Fibroblast of lung (primary cell): ENCODE data around the gene PAN2. TPM values are rescaled to one million over a fixed set of nuclear protein-coding genes. Genes with fewer than 3 reads are reported as not detected.
"Not testable (repeated sequence)": the region's sequence is repeated elsewhere in the genome, so short reads cannot be mapped to it uniquely, and the experiment has no call there.

Experiments used
- DNase-seq, 2 donors: peaks; one replicate each; pipeline versions ENCODE4 v3.0.0 to v3.0.0-alpha.2; 2010; ENCODE audit warnings: low read depth in 2 of 2
- H2AFZ ChIP-seq: 2 replicates; pipeline ENCODE4 v1.5.1; 2012; ENCODE audit warnings: low read length, control low read depth, inconsistent platforms
- H3K27ac ChIP-seq: 2 replicates; pipeline ENCODE4 v1.5.1; 2011; ENCODE audit warnings: low read length, control low read depth; ENCODE audit not compliant: insufficient read depth
- H3K27me3 ChIP-seq: 2 replicates; pipeline ENCODE4 v1.5.1; 2011; ENCODE audit warnings: mild to moderate bottlenecking, low read length; ENCODE audit not compliant: control insufficient read depth, insufficient read depth
- H3K36me3 ChIP-seq: 2 replicates; pipeline ENCODE4 v1.5.1; 2011; ENCODE audit warnings: low read length; ENCODE audit not compliant: control insufficient read depth, insufficient read depth
- H3K4me1 ChIP-seq: 2 replicates; pipeline ENCODE4 v1.5.1; 2011; ENCODE audit warnings: low read length; ENCODE audit not compliant: control insufficient read depth, insufficient read depth; ENCODE audit errors: extremely low read depth
- H3K4me2 ChIP-seq: 2 replicates; pipeline ENCODE4 v1.5.1; 2011; ENCODE audit warnings: low read length, control low read depth; ENCODE audit not compliant: insufficient read depth; ENCODE audit errors: extremely low read depth
- H3K4me3 ChIP-seq, 4 experiments: fragments of 200-600 bp in 1 of 4; sonication (generic) in 1 of 4; replicated peaks in 1 of 4; 2 replicates each; pipeline ENCODE4 v1.5.1; 2011 to 2016; ENCODE audit warnings: low read length in 4 of 4, low read depth in 3 of 4, mild to moderate bottlenecking in 3 of 4, control low read depth in 2 of 4, inconsistent platforms in 1 of 4, mixed read lengths in 1 of 4; ENCODE audit not compliant: insufficient read depth in 1 of 4; ENCODE audit errors: control extremely low read depth in 1 of 4
- H3K79me2 ChIP-seq: 2 replicates; pipeline ENCODE4 v1.5.1; 2012; ENCODE audit warnings: mild to moderate bottlenecking, low read length, inconsistent platforms; ENCODE audit not compliant: control insufficient read depth, insufficient read depth
- H3K9ac ChIP-seq: 2 replicates; pipeline ENCODE4 v1.5.1; 2011; ENCODE audit warnings: mild to moderate bottlenecking, low read length, control low read depth; ENCODE audit not compliant: insufficient read depth
- H3K9me3 ChIP-seq: 2 replicates; pipeline ENCODE4 v1.5.1; 2012; ENCODE audit warnings: low read depth, low read length; ENCODE audit not compliant: control insufficient read depth, insufficient read depth
- H4K20me1 ChIP-seq: 2 replicates; pipeline ENCODE4 v1.5.1; 2011; ENCODE audit warnings: low read length; ENCODE audit not compliant: control insufficient read depth, insufficient read depth; ENCODE audit errors: extremely low read depth
- CTCF ChIP-seq, 2 donors: IDR thresholded peaks in 1 of 2; conservative IDR thresholded peaks in 1 of 2; 1 replicate in 1 of 2; 2 replicates in 1 of 2; pipeline ENCODE4 v1.5.1; 2011 to 2012; ENCODE audit warnings: low read length in 2 of 2, control low read depth in 1 of 2, inconsistent platforms in 1 of 2, low read depth in 1 of 2, mild to moderate bottlenecking in 1 of 2
- EZH2 ChIP-seq: IDR thresholded peaks from 2 replicates; pipeline ENCODE4 v1.5.1; 2012; ENCODE audit warnings: low read length, control low read depth, mild to moderate bottlenecking; ENCODE audit errors: missing control alignments
- polyA plus RNA-seq, 2 donors: library from polyadenylated mRNA; depleted of rRNA in 1 of 2; stranded (reverse) in 1 of 2; unstranded in 1 of 2; fragments of >200 nt; gene quantifications; 2 replicates each; pipeline ENCODE4 v1.2.1, GENCODE V29; 2011 to 2012; ENCODE audit warnings: missing spikeins in 1 of 2
- total RNA-seq: library from RNA; depleted of rRNA; stranded (reverse); fragments of >200 nt; gene quantifications from 2 replicates; pipeline ENCODE4 v1.2.1, GENCODE V29; 2014

PAN2 gene
- total and polyA plus RNA-seq, 2 donors (not counting 1 experiment from before 2014, with no cell fraction given): 17.3 to 25.9 TPM

- H3K4me3 ChIP-seq: no peak within 1 kb of the TSS
- peaks cover 4% of the 10 kb centered on the region for H3K4me1 ChIP-seq
- H3K9me3 ChIP-seq: no peaks in the 10 kb centered on the region
- H2AFZ ChIP-seq: no peak within 1 kb of the TSS
- TF ChIP-seq EZH2: no peak
- no peak for TF ChIP-seq CTCF (conservative IDR thresholded peaks at IDR 0.05 in 1 of 2, IDR thresholded peaks at IDR 0.05 in 1 of 2; ENCODE audit: low read depth in 1 of 2, low read length in 2 of 2)
- no peaks in the 10 kb centered on the region for H4K20me1 ChIP-seq
- H3K36me3 ChIP-seq: peaks cover 7% of the 10 kb centered on the region
- no peak within 1 kb of the TSS for H3K27ac ChIP-seq
- no peak within 1 kb of the TSS for H3K9ac ChIP-seq
- no peaks in the 10 kb centered on the region for H3K27me3 ChIP-seq
- DNase-seq: peak in 1 of 2 donors; percentile 69
- H3K4me2 ChIP-seq: no peak within 1 kb of the TSS
- no peaks in the 10 kb centered on the region for H3K79me2 ChIP-seq
Measured at GRCh38 chr12:56338308-56339157, 4.7 kb upstream of the PAN2 start, which contains the start of gene IL23A. IL23A (plus strand) TSS chr12:56338884; CDS start chr12:56339045, 161 bp downstream.

DNA sequence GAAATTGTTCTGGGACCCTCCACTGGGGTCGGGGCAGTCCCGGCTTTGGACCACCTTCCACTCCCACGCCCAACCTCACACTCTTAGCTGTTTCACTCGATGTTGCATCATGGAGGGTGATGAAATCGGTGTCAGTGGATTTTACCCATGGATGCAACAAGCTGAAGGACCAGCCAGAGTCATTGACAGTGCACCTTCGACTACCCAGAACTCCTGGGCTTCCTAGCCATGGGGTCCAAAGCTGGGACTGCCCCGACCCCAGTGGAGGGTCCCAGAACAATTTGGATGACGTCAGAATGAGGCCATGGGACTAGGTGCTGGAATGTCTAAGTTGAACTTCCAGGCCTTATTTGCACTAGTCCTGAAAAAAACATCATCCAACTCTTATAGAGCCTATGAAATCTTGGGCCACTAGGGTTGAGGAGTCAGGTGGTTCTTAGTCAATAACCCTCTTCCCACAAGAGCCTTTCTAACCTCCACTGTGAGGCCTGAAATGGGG, 4.0 kb upstream of the PAN2 start:
- Histone ChIP-seq H3K4me1 (peaks cover 9% of the 10 kb centered on the region), H4K20me1 (no peaks in the 10 kb centered on the region), H2AFZ (no peak overlapping the region), H3K27ac (no peak overlapping the region), H3K9me3 (no peaks in the 10 kb centered on the region), H3K27me3 (no peaks in the 10 kb centered on the region), H3K9ac (no peak overlapping the region), H3K79me2 (no peaks in the 10 kb centered on the region), H3K4me2 (no peak overlapping the region), H3K36me3 (peaks cover 3% of the 10 kb centered on the region), H3K4me3 (no peak overlapping the region)
- no peak for DNase-seq
- TF ChIP-seq CTCF (conservative IDR thresholded peaks at IDR 0.05 in 1 of 2, IDR thresholded peaks at IDR 0.05 in 1 of 2; ENCODE audit: low read depth in 1 of 2, low read length in 2 of 2) (no peak), EZH2 (no peak)

DNA sequence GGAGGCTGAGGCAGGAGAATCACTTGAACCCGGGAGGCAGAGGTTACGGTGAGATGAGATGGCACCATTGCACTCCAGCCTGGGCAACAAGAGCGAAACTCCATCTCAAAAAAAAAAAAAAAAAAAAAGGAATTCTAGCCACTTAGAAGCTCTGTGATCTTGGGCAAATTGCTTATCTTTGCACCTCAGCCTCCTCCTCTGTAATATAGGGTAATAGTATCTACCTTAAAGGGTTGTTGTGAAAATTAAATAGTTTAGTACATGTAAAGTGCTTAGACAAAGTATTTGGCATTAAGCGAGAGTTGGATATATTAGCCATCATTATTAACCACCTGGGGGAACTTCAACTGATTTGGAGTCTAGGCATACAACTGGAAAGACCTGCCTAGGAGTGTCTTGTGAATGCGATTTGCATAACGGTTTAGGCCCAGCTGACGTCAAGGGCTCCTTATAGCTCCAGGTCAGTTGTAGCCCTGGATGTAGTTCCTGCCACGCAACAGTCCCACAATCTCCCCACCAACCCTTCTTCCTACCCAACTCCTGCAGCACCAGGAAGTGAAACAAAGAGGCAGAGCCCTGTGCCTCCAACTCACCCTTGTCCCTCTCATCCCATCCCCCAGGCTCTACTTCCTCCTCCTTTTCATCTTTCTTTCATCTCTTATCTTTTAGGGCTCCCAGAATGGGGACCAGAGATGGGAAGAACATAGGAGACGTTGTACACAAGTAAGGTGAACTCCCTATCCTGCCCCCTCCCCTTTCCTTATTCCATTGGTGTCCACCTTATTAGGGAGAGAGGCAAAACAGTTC, 2.8 kb upstream of the PAN2 start:
- DNase-seq: no peak
- Histone ChIP-seq H3K36me3 (no peaks in the 10 kb centered on the region), H3K4me3 (no peak overlapping the region), H4K20me1 (no peaks in the 10 kb centered on the region), H2AFZ (no peak overlapping the region), H3K27ac (no peak overlapping the region), H3K79me2 (no peaks in the 10 kb centered on the region), H3K4me1 (peaks cover 10% of the 10 kb centered on the region), H3K9me3 (no peaks in the 10 kb centered on the region), H3K4me2 (no peak overlapping the region), H3K9ac (no peak overlapping the region), H3K27me3 (no peaks in the 10 kb centered on the region)
- TF ChIP-seq CTCF (conservative IDR thresholded peaks at IDR 0.05 in 1 of 2, IDR thresholded peaks at IDR 0.05 in 1 of 2; ENCODE audit: low read depth in 1 of 2, low read length in 2 of 2) (no peak), EZH2 (no peak)

DNA sequence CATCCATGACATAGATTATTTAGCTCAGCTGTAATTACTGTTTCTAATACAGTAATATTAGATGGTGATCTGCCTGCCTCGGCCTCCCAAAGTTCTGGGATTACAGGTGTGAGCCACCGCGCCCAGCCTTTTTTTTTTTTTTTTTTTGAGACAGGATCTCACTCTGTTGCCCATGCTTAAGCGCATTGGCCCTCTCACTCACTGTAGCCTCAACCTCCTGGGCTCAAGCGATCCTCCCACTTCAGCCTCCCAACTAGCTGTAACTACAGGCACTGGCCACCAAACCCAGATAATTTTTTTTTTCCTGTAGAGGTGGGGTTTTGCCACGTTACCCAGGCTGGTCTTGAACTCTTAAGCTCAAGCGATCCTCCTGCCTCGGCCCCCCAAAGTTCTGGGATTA, 1.7 kb upstream of the PAN2 start:
- not testable (repeated sequence) for H3K79me2 ChIP-seq, H3K4me1 ChIP-seq, H2AFZ ChIP-seq, H3K9ac ChIP-seq, H3K4me3 ChIP-seq, H3K27me3 ChIP-seq, H3K27ac ChIP-seq, H3K9me3 ChIP-seq, H3K4me2 ChIP-seq, H4K20me1 ChIP-seq, H3K36me3 ChIP-seq, DNase-seq
